ENCODE data around the gene SYCP3.

SYCP3 gene

DNA sequence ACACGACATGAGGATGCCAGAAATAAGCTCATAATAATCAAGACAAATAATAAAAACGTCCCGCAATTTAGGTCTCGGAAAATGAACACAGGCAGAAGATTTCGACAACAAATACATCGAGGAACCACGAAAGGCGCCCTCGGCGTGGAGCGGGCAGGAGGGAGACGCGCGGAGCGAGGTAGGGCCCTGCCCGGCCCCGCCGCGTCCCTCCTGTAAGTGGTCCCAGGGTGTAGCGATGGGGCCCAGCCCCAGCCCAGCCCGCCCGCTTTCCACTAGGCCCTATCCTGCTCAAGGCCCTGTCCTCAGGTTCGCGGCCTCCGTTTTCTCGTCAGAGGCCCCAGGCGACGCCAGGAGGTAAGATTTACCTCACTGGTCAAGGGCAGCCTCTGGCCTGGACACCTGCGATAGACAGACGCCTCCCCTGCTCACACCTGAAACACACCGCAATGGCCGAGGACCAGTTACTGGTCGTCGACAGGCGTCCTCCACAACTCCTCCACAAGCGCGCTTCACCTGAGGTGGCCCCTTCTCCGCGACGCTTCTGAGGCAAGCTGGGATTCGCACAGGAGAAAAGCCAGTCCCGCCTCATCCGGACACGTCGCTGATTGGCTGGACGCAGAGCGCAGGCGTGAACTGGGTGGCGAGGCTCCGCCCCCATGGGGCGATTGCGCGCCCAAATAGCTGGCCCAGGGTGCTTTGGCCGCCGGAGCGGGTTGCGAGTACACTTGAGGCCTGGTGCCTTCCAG lies at the start of gene SYCP3:
SYCP3 (minus strand) TSS at position 543 of the 746 bp plus-strand sequence. CDS start 1,527 bp downstream, outside the sequence.
- no peak for DNase-seq

DNA sequence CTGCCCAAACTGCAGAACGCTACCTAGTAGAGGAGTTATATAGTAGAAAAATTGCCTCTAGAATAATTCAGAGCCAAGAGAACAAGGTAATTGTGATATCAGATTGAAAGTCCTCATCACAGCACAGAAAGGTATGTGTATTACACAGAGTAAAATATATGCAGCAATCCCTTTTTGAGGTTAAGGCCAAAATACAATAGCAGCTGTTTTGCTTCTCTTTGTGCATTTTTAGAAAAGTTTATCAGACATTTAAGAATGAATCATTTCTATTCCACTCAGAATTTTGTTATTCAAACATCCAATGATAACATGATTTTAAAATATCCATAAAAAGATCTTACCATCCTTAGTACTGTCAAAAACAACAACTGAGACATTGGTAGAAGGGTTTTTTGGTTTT lies 46.4 kb upstream of the SYCP3 start:
- DNase-seq = no peak

DNA sequence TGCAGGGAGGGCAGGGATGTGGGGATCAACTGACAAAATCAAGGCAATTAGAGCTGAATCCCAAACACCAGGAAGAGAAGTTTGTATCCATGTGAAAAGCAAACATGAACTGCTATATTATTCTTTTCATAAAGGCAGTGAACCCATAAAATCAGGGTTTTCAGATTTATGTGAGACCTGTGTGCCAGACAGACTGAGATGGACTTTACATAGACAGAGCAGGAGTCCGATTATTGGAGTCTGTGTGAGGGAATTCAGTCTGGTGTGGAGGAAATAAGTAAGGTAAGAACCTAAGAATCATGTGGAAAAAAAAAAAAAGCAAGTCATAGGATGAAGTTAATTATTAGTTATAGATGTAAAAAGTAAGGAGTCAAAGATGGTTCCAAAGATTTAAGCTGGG lies 45.1 kb upstream of the SYCP3 start:
- DNase-seq = no peak

DNA sequence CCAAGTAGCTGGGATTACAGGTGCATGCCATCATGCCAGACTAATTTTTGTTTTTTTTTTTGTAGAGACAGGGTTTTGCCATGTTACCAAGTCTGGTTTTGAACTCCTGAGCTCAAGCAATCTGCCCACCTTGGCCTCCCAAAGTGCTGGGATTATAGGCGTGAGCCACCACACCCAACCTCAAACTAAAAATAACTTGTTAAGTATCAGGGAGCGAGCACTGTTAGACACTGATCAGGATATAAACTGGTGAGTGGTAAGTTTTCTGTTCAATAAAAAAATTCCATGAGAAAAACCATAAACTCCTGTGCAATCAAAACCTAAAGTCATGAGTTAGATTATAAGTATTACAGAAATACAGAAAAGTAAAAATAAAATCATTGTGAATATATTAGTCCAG lies 44.6 kb upstream of the SYCP3 start:
- DNase-seq = no peak

DNA sequence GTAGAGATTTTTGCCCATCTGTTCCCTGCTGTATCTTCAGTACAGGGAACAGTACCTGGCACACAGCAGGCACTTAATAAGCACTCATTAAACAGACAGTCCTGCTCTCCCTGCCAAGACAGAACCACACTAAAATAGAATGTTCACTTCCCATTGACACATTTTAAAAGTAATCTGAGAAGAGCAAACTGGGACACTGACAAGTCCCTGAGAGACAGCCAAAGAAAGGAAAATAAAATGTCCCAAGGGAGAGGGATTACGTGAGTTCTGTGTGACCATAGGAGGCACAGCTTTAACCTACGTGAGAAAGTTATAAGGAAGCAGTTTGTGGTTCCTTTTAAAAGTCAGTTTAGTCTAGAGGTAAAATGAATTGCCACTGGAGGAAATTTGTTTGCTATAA lies 43.9 kb upstream of the SYCP3 start:
- DNase-seq = no peak

DNA sequence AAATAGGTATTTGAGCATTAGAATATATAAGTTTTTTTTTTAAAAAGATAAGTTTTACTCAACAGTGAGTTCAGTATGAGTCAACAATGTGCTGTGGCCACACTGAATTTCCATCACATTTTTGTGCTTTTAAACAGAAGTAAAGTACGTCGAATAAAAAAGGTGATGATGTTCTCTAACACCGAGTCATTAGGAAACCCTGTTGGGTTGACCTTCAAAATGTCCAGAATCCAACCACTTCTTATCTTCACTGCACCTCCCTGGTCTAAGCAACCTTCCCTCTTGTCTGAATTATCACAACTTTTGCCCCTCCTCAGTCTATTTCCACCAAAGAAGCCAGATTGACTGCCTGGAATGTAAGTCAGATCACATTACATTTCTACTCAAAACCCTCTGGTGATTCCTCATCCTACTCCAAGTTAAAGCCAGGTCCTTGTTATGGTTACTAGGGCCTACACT lies 43.0 kb upstream of the SYCP3 start:
- no peak for DNase-seq

DNA sequence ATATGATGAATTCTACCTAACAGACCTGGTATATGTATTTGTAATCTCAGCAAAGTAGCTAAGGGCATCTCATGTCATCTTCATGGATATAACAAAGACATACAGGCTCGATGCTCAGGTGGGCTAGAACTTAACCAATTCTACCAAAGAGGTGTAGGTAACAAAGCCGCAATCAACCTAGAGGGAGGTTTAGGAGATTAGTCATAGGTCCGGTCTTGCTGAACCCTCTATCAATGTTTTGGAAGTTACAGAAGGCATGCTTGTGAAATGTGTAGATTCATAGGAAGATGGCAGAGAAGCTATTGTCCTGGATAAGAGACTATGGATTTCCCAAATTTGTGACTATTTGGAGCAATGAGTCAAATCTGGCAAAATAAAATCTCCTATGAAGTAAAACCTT lies 42.6 kb upstream of the SYCP3 start:
- DNase-seq = no peak

DNA sequence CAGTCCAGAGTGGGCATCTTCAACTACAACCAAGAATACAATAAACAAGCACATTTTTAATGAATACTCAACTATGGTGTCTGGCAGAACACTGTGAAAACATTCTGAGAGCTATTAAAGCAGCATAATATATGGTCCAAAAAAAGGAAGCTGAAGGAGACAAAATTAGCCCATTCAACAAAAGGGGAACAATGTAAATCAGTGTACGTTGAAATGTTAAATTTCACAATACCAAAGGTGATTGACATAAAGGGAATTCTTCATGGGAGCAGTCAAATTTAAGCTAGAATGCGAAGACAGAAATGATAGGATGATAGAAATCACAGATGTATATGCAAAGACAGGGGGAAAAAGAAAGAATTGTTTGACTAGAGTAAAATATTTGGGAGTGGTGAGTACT lies 41.3 kb upstream of the SYCP3 start:
- no peak for DNase-seq

DNA sequence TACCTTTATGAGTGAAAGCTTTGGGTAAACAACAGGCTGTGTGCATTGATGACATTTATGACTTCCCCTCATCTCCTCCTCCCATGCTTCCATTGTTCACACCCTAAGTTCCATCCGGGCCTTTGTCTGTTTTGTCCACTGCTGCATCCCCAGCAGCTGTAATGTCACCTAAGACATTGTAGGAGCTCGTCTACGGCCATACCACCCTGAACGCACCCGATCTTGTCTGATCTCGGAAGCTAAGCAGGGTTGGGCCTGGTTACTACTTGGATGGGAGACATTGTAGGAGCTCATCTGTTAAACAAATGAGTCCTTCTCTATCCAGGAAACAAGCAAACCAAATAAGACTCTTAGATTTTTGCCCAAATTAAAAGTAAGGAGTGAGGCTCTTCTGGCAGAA lies 40.4 kb upstream of the SYCP3 start:
- DNase-seq = no peak

DNA sequence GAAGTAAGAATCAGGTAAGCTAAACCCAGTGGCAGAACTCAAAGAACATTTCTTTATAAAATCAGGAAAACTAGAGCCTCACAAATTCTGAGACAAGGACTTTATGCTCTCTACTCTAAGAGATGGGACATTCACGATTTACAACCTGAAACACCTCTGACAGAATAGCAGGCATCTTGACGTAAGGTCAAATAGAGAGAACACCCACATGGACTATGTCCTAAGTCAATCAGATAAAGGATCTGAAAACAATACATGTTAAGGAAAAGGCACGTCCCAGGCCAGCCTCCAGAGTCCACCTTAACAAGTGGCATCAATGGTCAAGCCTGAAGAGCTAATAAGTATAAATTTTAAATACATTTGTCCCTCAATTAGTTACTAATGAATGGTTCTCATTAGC lies 39.9 kb upstream of the SYCP3 start:
- DNase-seq = no peak

DNA sequence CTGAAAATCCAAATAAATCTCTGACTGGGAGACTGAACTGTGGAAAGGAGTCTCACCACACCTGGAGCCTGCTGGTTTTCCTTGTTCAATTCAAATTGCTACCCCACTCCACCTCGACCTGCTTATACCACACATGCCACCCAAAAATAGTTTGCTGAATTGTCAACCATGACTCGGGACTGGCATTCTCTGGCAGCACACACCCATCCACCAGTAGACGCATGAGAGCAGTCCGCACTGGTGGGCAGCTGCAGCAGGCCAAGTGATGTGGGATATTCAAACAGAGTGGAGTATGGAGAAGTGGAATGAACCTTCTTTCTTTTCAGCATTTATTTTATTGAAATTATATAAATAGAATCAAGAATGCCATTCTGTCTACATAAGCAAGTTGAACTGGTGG lies 38.7 kb upstream of the SYCP3 start:
- no peak for DNase-seq

DNA sequence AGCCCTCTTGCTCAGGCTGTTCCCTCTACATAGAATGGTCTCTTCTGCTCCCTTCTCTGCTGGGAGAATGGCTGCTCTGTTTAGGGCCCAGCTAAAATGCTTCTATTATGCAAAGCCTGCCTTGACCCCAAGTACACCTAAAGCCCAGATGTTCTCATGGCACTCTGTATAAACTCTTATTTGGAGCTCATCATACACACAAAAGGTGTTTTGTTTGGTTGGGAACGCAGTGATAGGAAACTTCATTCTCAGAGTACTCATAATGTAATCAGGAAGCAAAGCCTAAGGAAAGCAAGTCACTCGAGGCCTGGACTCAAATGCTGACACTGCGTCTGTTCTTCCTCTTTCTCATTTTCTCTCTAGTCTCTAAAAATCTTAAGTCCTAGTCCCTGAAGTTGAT lies 38.2 kb upstream of the SYCP3 start:
- DNase-seq = no peak

DNA sequence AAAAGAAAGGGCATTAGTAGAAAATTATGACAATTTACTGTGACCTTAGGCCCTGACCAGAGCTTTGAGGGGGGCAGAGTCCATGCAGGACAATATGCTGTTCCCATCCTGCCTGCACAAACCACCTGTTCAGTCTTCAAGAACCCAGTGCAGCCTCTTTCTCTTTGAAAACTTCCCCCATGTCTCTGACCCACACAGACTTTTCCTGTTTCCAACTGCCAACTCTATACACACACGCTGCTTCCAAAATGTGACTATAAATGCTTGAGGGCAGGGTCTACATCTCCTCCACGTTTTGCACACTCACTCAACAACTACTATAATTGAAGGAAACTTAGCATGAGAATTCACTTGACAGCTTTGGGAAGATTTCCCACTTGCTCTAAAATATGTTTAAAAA lies 36.6 kb upstream of the SYCP3 start:
- no peak for DNase-seq

DNA sequence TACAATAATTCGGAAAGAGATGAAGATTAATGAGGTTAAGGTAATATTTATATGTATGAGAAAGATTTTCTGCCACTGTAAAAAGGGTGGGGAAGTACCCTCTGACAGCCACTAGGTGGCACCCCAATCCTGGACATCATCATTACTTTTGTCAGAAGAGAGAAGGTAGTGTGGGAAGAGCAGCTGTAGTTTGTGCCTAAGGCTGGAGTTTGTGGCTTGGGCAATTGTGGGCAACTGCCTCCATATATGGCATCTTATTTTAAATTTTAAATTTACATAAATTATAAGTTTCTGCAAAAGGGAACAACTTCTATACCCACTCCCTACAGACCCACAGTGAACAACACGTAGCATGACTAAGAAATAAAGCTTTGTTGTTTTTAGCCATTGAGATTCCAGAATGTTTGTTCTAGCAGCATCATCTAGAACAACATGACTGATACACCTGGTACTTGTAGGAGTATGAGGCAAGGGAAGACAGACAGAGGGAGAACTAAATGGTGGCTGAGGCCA lies 34.4 kb upstream of the SYCP3 start:
- DNase-seq = peak; percentile 27

DNA sequence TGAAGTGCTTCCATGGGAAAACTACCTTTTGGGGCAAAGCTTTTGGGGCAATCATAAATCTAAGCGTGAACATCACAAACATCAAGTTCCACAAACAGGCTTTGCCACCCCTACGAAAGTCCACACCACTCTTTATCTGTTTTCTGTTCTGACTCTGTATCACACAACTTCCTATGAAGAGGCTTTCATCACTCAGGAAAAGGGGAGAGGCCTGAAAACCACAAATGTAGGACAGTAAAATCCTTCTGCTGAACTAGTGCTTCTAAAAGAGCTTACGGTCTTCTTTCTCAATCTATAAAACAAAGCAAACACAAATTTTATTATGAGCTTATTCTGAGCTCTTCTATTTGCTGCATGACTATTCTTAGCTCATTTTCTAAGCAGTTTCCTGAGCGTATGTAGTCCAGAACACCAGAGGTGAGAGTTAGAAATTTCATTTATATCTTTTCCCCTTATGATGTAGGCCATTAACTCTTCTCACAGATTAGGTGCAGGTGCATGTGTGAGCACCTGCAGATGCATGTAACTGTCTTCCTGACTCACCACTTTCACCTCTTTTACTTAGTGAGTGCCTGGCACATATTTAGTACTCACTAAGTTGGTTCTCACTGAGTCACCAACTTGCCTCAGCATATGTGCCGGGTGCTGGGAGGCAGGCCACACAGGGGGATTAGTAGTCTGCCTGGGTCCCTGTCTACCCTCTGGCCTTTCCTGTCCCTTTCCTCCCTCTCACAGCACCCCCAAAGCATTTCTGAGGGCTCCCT lies 32.9 kb upstream of the SYCP3 start:
- no peak for DNase-seq

DNA sequence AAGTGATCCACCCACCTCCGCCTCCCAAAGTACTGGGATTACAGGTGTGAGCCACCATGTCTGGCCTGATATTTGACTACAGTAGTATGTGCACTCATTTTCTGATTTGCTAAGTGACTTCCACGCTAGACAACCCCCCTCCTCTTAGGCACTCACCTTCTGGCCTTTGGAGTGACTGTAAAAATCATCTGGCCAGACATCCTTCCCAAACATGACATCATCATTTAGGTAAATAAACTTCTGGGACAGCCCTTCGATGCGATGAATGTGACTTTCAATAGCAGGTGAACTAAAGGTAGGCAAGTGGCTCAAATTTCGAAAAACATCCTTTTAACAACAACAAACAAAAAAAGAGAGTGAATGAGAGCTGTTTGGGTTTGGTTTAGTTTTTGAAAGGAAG lies 30.6 kb upstream of the SYCP3 start:
- no peak for DNase-seq

DNA sequence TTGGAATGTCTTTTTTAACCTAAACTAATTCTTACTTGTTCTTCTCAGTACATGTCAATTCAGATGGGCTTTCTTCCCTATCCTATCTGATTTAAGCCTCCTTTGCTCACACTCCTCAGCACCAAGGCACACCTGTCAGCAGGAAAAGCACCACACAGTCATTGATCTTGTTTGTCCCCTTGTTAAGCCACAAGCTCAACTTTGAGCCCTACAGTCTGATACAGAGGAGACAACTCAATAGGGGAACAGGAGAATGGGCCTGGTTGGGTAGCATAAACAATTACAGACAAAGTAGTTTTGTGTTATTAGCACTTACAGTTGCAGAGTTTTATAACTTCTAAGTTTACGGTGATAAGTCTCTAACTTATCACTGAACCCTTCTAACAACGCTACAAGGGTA lies 29.5 kb upstream of the SYCP3 start:
- DNase-seq = no peak

DNA sequence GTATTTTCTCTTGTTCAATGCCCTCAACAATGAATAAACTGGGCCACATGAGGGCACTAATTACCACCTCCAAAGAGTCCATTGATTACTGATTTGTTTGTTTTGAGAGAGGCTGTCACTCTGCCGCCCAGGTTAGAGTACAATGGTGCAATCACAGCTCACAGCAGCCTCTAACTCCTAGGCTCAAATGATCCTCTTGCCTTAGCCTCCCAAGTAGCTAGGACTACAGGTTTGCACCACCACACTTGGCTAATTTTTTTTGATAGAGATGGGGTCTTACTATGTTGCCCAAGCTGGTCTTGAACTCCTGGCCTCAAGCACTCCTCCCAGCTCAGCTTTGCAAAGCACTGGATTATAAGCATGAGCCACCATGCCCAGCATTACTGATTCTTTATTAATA lies 28.3 kb upstream of the SYCP3 start:
- DNase-seq = no peak

DNA sequence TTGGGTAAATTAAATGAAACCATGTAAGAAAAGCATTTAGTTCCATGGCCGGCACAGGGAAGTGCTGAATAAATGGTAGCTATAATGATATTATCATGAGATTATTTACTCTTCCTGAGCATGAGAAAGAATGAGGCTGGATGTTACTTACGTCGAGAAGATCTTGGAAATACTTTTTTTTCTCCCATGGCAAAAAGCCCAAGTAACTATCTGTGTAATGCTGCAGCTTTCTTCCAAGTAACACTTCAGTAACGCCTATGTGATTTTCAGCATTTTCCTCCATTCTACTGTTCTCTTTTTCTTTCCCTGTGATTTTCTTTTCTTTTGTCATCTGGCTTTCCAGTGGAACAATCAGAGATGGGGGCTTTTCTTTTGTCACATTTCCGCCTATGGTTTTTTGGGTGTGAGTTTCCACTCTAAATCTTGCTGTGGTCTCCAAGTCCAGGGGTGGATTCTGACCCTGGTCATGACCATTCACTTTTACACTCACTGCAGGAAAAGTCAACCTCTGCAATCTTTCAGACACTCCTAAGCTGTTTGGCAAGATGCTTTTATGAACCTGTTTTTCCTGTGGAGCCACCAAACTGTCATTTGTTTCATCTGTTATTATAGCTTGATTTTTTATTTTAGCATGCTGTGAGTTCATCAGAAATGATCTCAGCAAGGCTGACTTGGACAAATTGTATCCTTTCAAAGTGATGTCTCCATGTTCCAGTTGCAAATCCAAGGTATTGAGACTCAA lies 25.0 kb upstream of the SYCP3 start:
- DNase-seq = no peak

DNA sequence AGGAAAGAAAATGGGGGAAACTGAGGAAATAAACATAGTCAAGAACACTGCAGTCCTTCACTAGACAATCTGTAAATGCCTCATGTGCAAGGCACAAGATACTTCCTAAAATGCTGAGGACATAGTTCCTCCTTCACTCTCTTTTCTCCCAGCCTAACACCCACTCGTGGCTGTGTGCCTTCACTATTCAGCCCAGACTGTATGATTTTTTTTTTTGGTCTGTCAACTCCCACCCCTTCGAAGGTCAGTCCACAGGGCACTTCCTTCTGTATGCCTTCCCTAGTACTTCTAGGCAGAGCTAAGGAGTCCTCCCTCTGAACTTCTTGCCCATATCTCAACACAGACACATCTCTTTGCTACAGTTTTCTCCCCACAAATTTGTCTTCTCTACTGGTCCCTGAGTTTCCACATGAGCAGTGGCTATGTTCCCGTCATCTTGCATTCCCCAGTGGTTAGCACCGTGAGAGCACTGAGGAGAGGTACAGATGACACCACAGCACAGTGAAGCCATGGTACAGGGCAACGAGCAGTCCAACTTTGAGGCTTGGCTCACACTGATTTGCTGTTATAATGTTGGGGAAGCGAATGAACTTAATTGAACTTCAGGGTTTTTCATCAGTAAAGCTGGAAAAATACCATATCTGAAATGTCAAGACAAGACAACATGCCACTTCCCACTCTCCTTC lies 24.1 kb upstream of the SYCP3 start:
- no peak for DNase-seq

DNA sequence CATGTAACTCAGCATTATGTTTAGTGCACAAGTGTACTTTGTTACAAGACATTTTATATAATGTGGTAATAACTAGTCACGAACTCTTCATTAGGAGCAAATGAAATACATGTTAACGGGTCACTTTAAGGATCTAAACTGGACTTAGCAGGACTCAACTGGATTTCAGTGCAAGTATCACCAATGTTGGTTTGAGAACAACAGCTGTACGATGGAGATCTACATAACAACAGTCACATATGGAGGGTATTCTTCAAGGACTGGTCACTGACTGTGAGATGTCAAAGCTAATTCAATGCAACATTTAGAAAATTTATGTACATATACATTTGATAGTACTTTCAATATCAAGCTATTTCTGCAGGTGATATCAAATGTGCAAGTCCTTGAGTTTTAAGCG lies 22.5 kb upstream of the SYCP3 start:
- DNase-seq = no peak

DNA sequence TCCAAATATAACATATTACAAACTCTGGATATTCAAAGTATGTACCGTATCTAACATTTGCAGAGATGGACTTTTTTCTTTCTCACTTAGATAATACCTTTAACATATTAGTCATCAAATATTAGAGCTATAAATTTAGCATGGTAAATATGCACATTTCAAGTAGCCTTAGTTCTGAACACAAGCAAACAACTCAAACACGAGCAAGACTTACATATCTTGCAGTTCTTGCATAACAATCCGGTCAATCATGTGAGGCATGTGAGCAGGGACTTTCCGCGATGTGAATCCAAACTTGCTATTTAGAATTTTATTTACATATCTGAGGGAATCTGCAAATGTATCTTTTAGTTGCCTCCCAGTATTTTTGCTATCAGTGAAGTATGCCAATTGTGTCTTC lies 22.1 kb upstream of the SYCP3 start:
- DNase-seq = no peak
